Activated CD8-positive, alpha-beta memory T cell treated with anti-CD3 and anti-CD28 coated beads, Interleukin-2, amount 50 U/mL, for 24 hours (primary cell): Measurements from ENCODE around the gene TAF6.
A peak's percentile ranks its signal among the peaks of the same experiment; 100 is the strongest.

ENCODE experiments used
- DNase-seq: peaks from one replicate; pipeline ENCODE4 v3.0.0-alpha.2; 2020; ENCODE audit errors: extremely low read depth

The TAF6 gene

DNA sequence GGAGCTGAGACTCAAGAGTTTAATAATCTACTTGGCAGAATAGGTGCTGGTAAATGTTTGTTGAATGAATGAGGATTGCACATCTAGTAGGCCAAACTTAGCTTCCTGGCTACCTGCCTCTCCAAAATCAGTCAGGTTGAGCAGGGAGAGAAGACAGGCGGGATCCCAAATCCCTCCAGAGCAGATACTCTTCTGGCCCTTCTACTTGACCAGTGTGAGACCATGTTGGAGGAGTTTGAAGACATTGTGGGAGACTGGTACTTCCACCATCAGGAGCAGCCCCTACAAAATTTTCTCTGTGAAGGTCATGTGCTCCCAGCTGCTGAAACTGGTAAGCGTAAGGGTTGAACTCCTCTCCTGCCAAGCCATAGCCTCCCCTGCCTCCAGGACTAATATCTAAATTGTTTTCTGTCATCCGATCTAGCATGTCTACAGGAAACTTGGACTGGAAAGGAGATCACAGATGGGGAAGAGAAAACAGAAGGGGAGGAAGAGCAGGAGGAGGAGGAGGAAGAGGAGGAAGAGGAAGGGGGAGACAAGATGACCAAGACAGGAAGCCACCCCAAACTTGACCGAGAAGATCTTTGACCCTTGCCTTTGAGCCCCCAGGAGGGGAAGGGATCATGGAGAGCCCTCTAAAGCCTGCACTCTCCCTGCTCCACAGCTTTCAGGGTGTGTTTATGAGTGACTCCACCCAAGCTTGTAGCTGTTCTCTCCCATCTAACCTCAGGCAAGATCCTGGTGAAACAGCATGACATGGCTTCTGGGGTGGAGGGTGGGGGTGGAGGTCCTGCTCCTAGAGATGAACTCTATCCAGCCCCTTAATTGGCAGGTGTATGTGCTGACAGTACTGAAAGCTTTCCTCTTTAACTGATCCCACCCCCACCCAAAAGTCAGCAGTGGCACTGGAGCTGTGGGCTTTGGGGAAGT is 5.4 kb upstream of the TAF6 start:
- DNase-seq, result no peak

DNA sequence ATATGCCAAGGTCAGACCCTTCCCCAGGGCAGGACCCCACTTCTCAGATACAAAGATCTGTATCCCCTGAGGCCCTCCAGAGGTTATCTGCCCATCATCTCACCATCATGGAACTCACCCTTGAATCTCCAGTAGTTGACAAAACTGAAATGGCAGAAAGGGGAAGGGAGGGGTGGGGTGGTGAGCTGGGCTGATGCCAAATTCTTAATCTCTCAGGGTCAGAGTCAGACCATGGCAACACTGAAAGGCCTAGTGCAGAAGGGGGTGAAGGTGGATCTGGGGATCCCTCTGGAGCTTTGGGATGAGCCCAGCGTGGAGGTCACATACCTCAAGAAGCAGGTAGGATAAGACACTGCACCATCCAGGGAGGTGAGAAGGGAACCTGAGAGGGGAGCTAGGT is 3.4 kb upstream of the TAF6 start:
- no peak for DNase-seq

DNA sequence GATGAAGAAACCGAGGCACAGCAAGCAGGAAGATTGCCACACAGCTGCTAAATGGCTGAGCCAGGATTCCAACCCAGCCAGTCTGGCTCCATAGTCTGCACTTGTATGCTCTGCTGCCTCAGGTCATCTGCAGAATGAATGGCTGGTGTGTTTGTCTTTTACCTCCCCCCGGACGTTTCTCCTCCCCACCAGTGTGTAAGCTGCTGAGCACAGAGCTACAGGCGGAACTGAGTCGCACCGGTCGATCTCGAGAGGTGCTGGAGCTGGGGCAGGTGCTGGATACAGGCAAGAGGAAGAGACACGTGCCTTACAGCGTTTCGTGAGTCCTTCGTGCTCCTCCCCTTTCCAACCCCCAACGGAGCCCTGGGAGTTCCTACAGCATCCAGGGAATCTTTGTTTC is 2.9 kb upstream of the TAF6 start:
- DNase-seq, result no peak

DNA sequence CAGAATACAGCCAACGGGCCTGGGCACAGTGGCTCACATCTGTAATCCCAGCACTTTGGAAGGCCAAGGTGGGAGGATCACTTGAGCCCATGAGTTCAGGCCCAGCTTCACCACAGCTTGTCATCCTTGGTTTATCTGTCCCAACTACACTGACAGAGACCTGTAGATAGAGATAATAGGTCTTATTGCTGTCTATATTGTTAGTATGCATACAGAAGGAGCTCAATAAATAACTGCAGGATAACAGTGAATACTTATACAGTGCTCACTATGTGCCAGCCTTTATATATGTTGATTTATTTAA is 1.5 kb upstream of the TAF6 start:
- DNase-seq, result no peak

DNA sequence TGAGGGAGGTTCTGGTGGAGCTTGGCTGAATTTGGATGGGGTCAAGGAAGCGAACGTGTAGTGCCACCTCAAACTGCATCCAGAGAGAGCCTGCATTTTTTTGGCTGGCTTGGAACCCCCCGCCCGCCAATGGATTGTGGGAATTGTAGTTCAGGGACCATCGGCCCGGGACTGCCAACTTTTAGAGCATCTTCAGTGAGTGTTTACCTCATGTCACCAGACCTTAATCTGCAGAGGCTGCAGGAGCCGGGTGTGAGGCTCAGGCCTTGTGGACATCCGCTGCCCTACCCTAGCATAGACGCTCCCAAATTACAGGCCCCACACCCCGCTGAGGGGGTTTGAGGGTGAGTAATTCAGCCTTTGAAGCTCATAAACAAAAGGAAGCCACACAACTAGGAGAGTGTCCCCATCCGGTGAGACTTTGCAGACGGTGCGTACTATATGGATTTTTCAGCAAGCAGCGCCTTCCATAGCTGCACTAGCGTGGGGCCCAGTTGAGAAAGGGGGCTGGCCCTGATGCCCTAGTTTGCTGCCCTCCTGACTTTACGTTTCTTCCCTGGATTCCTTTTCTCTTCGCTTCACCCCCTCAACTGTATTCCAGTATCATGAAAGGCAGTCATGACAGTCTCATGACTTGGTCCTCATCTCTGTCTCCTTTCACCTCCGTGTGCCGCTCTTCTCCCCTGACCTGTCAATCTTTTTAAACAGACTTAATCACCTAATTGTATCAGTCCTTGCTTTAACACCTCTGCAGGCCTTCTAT is 993 bp upstream of the TAF6 start:
- no peak for DNase-seq

GRCh38 chr7:100118388-100119071 is 628 bp downstream of the TAF6 start:
- DNase-seq, result no peak

GRCh38 chr7:100115026-100115425 is 4.1 kb downstream of the TAF6 start:
- no peak for DNase-seq

GRCh38 chr7:100111914-100112313 is 7.2 kb downstream of the TAF6 start:
- no peak for DNase-seq

GRCh38 chr7:100111156-100111555 is 8.0 kb downstream of the TAF6 start:
- DNase-seq, result no peak

DNA sequence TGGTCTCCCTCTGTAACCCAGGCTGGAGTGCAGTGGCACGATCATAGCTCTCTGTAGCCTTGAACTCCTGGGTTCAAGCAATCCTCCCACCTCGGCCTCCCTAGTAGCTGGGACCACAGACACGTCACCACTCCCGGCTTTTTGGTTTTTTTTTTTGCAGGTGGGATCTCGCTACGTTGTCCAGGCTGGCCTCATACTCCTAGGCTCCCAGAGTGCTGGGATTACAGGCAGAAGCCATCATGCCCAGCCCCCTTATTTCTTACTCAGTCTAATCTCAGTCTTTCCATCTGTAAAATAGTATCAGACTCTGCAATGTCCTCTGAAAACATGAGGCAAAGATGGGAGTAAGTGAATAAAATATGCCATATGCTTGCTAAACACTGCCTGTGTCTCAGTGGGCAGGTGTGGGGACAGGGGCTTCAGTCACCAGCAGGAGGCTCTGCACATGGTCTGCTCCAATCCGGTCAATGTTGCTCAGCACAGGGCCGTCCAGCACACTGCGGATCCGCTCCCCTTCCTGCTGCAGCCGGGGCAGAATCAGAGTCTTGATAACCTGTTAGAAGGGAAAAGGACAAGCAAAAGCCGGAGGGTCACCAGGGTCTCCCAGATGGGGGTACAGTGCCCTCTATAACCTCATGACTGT is 9.5 kb downstream of the TAF6 start:
- no peak for DNase-seq

DNA sequence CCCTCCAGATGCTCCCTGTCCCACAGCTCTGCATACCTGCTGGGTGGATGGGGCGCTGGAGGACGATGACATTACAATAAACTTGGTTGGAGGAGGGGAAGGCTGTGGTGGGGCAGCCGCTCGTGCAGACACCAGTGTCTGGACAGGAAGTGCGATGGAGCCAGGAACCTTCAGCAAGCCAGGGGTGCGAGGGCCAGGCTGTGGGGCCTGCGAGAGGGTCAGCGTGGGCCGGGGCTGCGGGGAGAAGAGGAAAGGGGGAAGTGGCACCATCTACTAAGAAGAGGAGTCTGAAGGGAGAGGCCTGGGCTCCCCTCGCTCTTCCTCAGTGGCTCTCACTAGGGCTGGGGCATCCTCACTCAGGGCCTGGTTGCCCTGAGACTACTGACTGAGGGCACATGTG is 11.3 kb downstream of the TAF6 start:
- DNase-seq, result no peak

GRCh38 chr7:100107125-100107737 is 11.9 kb downstream of the TAF6 start:
- no peak for DNase-seq

DNA sequence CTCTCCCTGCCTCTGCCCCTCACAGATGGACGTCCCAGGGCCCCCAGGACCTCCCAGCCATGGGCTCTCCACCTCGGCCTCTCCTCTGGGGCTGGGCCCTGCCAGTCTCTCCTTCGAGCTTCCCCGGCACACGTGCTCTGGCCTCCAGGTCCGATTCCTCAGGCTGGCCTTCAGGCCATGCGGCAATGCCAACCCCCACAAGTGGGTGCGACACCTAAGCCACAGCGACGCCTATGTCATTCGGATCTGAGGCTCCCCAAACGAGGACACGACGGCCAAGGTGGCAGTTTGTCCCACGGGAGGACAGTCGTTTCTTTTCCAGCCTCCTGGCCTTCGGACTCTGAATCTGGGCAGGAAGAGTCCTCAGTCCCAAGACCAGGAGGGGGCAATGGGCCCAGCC is 12.5 kb downstream of the TAF6 start:
- no peak for DNase-seq

DNA sequence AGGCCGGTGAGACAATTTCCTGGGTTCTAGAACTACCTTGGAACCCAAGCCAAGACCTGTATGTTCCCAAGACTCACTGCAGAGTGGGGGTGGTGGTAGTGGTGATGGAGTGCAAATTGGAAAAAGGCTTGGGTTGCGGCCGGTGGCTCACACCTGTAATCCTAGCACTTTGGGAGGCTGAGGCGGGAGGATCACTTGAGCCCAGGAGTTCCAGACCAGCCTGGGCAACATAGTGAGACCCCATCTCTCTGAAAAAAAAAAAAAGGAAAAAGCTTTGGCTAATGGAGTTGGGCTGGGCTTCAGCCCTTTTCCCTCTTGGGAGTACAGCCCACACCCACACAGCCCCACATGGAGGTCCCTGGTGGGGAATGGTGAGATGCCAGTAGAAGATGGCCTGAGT is 13.6 kb downstream of the TAF6 start:
- DNase-seq, result no peak

- DNase-seq, result no peak
Measured at GRCh38 chr7:100102950-100103840, 16.0 kb downstream of the TAF6 start.

- DNase-seq, result peak; percentile 93
Measured at GRCh38 chr7:100101016-100101862, 17.9 kb downstream of the TAF6 start, which contains the start of the genes AP4M1 and MCM7. Gene AP4M1, plus strand, starts transcription at chr7:100101643. Its CDS starts 72 bp downstream, at chr7:100101715. Gene MCM7, minus strand, starts transcription at chr7:100101397. Its CDS starts 103 bp downstream, at chr7:100101294.

GRCh38 chr7:100100420-100101015 is 18.6 kb downstream of the TAF6 start:
- peak; percentile 63 for DNase-seq

DNA sequence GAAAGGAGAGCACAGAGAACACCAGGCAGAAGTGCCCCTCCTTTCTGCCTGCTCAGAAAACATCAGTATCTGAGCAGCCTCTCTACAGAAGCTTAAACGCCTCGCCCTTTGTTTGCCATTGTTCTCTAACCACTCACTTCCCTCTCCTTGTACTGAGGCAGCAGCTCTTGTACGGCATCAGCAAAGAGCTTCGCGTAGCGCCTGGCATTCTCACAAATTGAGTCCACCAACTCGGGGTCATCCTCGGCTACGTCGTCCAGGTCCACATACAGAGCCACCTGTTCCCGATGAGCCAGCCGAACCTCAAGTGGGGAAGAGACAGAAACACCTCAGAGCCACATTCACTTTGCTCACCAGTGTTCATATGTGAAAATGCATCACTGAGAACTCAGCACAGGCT is 19.7 kb downstream of the TAF6 start:
- no peak for DNase-seq

GRCh38 chr7:100098913-100099312 is 20.2 kb downstream of the TAF6 start:
- no peak for DNase-seq
